ENCODE data around the gene SLC35F6. TPM values are rescaled to one million over a fixed set of nuclear protein-coding genes. Genes with fewer than 3 reads are reported as not detected.

Gene SLC35F6
- total and polyA plus RNA-seq, 9 of the 15 experiments (the other 6 are each of a cell fraction or from before 2014, with no cell fraction given) = 11.9 to 47.3 (median 22.5) TPM

- peak in 1 of 2 experiments; percentile 87; a peak in 2 of 4 replicates for TF ChIP-seq ZNF318 (IDR thresholded peaks at IDR 0.05; ENCODE audit: borderline replicate concordance in 1 of 2, low read depth in 1 of 2)
- TF ChIP-seq POLR2AphosphoS5 (IDR thresholded peaks at IDR 0.05; ENCODE audit: control insufficient read depth, insufficient read depth, low read depth, low read length) = peak; percentile 57; the same call in 1 of the 2 replicates
- TF ChIP-seq ZFPM2 (CRISPR knock-in tag; IDR thresholded peaks at IDR 0.05) = no peak
- TF ChIP-seq HIVEP1 (CRISPR knock-in tag; IDR thresholded peaks at IDR 0.05) = 0 out of 2 replicates have a peak, but pooled peaks have one; percentile 16
- no peak for TF ChIP-seq SRSF9 (IDR thresholded peaks at IDR 0.05; ENCODE audit: borderline replicate concordance, low read depth, low read length)
- no peak for TF ChIP-seq ATF1 (CRISPR knock-in tag; IDR thresholded peaks at IDR 0.05)
- peak; percentile 73; the same call in 1 of the 2 replicates for TF ChIP-seq ATF1 (tag; IDR thresholded peaks at IDR 0.05)
- TF ChIP-seq CTCF (IDR thresholded peaks at IDR 0.05 in 2 of 3, conservative IDR thresholded peaks at IDR 0.05 in 1 of 3; ENCODE audit: insufficient read depth in 2 of 3, low read depth in 1 of 3, low read length in 3 of 3) = peak in 2 of 3 experiments; percentile 32 to 39; a peak in 3 of 6 replicates
- no peak for TF ChIP-seq ZNF354B (CRISPR knock-in tag; IDR thresholded peaks at IDR 0.05)
- TF ChIP-seq PTBP1 (IDR thresholded peaks at IDR 0.05; ENCODE audit: low read depth, low read length) = 0 out of 2 replicates have a peak, but pooled peaks have one; percentile 42
- TF ChIP-seq, protein P1, sequence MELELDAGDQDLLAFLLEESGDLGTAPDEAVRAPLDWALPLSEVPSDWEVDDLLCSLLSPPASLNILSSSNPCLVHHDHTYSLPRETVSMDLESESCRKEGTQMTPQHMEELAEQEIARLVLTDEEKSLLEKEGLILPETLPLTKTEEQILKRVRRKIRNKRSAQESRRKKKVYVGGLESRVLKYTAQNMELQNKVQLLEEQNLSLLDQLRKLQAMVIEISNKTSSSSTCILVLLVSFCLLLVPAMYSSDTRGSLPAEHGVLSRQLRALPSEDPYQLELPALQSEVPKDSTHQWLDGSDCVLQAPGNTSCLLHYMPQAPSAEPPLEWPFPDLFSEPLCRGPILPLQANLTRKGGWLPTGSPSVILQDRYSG (tag; conservative IDR thresholded peaks at IDR 0.05; ENCODE audit: low read depth) = 0 out of 2 replicates have a peak, but pooled peaks have one; percentile 23
- 0 out of 2 replicates have a peak, but pooled peaks have one; percentile 39 for TF ChIP-seq ZKSCAN1 (IDR thresholded peaks at IDR 0.05; ENCODE audit: low read depth, low read length)
- no peak for TF ChIP-seq ZC3H11A (IDR thresholded peaks at IDR 0.05; ENCODE audit: low read depth, low read length)
- no peak for TF ChIP-seq ZFP30 (CRISPR knock-in tag; IDR thresholded peaks at IDR 0.05; ENCODE audit: borderline replicate concordance)
- no peak for TF ChIP-seq DNMT1 (IDR thresholded peaks at IDR 0.05)
- no peak for TF ChIP-seq CBX5 (IDR thresholded peaks at IDR 0.05; ENCODE audit: borderline replicate concordance, low read depth)
Measured at GRCh38 chr2:26769089-26769761, 5.1 kb downstream of the SLC35F6 start (continued).

All from K562 (cell line).